HEK293T (cell line): Measurements from ENCODE around the gene SMIM10.

Experiments
- ARNT ChIP-seq: fragments of 450-650 bp; IDR thresholded peaks from 2 replicates; pipeline ENCODE4 v1.6.1; 2017; ENCODE audit warnings: mild to moderate bottlenecking
- BHLHE40 ChIP-seq: fragments of 450-650 bp; IDR thresholded peaks from 2 replicates; pipeline ENCODE4 v1.6.1; 2016; ENCODE audit warnings: mild to moderate bottlenecking, moderate library complexity, borderline replicate concordance
- CTBP1 ChIP-seq: fragments of 450-650 bp; IDR thresholded peaks from 2 replicates; pipeline ENCODE4 v1.6.1; 2016; ENCODE audit warnings: borderline replicate concordance
- FOXA1 ChIP-seq: fragments of 450-650 bp; IDR thresholded peaks from 2 replicates; pipeline ENCODE4 v1.6.1; 2016; ENCODE audit warnings: mild to moderate bottlenecking
- FOXM1 ChIP-seq: fragments of 450-650 bp; IDR thresholded peaks from 2 replicates; pipeline ENCODE4 v1.6.1; 2017; ENCODE audit warnings: mild to moderate bottlenecking, borderline replicate concordance
- HDGF ChIP-seq: fragments of 450-650 bp; IDR thresholded peaks from 2 replicates; pipeline ENCODE4 v1.6.1; 2017; ENCODE audit warnings: antibody characterized with exemption, borderline replicate concordance
- L3MBTL2 ChIP-seq: fragments of 450-650 bp; conservative IDR thresholded peaks from 2 replicates; pipeline ENCODE4 v1.6.1; 2016; ENCODE audit warnings: mild to moderate bottlenecking
- LEF1 ChIP-seq: fragments of 450-650 bp; IDR thresholded peaks from 2 replicates; pipeline ENCODE4 v1.6.1; 2017; ENCODE audit warnings: mild to moderate bottlenecking, borderline replicate concordance
- NFRKB ChIP-seq: fragments of 450-650 bp; IDR thresholded peaks from 2 replicates; pipeline ENCODE4 v1.6.1; 2016; ENCODE audit warnings: mild to moderate bottlenecking, moderate library complexity
- SP1 ChIP-seq: fragments of 450-650 bp; IDR thresholded peaks from 2 replicates; pipeline ENCODE4 v1.6.1; 2017
- TARDBP ChIP-seq: fragments of 450-650 bp; IDR thresholded peaks from 2 replicates; pipeline ENCODE4 v1.6.1; 2016
- TF ChIP-seq, protein P1 (sequence below): fragments of 450-650 bp; IDR thresholded peaks from 2 replicates; pipeline ENCODE4 v1.6.1; 2016

DNA sequence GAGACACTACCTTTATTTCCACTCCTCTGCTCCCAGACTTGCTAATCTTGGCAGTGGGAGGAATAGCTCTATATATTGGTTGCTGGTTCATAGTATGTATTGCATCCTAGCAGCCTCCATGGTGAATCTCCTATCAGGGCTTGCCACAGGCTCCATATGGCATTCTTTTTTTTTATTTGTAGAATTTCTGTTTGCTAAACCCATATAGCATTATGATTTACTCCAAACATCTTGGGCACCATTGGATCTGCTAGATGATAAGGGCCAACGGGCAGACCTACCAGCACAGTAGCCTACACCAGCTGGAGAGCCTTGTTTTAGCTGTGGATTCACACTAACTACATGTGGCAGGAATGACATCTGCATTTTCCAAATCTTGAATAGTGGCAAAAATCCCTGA, 6.9 kb downstream of the SMIM10 start:
- TF ChIP-seq L3MBTL2 (no peak), SP1 (no peak), BHLHE40 (no peak), TARDBP (no peak), FOXM1 (no peak), ARNT (no peak), CTBP1 (no peak), NFRKB (no peak), HDGF (no peak), LEF1 (no peak), FOXA1 (no peak)
- TF ChIP-seq, protein P1, sequence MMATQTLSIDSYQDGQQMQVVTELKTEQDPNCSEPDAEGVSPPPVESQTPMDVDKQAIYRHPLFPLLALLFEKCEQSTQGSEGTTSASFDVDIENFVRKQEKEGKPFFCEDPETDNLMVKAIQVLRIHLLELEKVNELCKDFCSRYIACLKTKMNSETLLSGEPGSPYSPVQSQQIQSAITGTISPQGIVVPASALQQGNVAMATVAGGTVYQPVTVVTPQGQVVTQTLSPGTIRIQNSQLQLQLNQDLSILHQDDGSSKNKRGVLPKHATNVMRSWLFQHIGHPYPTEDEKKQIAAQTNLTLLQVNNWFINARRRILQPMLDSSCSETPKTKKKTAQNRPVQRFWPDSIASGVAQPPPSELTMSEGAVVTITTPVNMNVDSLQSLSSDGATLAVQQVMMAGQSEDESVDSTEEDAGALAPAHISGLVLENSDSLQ = no peak
